HepG2 (cell line): ENCODE data around the gene OR2C1. TPM values are rescaled to one million over a fixed set of nuclear protein-coding genes. Genes with fewer than 3 reads are reported as not detected.

ENCODE experiments used
- BCL6 ChIP-seq: IDR thresholded peaks from 2 replicates; pipeline ENCODE4 v1.6.1; 2016; ENCODE audit warnings: missing genetic modification reagents, missing compliant biosample characterization
- FOXA3 ChIP-seq: IDR thresholded peaks from 2 replicates; pipeline ENCODE4 v1.6.1; 2016; ENCODE audit warnings: missing genetic modification reagents, missing compliant biosample characterization
- FOXO1 ChIP-seq: sonication (generic); formaldehyde crosslinking; IDR thresholded peaks from 2 replicates; pipeline ENCODE4 v1.4.0; 2020; ENCODE audit warnings: missing genetic modification reagents
- PHF21A ChIP-seq: sonication (generic); formaldehyde crosslinking; IDR thresholded peaks from 2 replicates; pipeline ENCODE4 v1.5.0; 2020; ENCODE audit warnings: mild to moderate bottlenecking, missing genetic modification reagents
- SALL2 ChIP-seq: sonication (generic); formaldehyde crosslinking; IDR thresholded peaks from 2 replicates; pipeline ENCODE4 v1.8.1; 2023; ENCODE audit warnings: mild to moderate bottlenecking, missing genetic modification reagents, inconsistent platforms
- WIZ ChIP-seq: sonication (generic); formaldehyde crosslinking; IDR thresholded peaks from 2 replicates; pipeline ENCODE4 v1.5.1; 2020; ENCODE audit warnings: mild to moderate bottlenecking, missing genetic modification reagents
- YY1 ChIP-seq: IDR thresholded peaks from 2 replicates; pipeline ENCODE4 v1.6.1; 2011; ENCODE audit warnings: low read length, low read depth, moderate library complexity, mild to moderate bottlenecking; ENCODE audit not compliant: insufficient read depth, insufficient replicate concordance
- ZNF10 ChIP-seq: sonication (generic); formaldehyde crosslinking; IDR thresholded peaks from 2 replicates; pipeline ENCODE4 v1.4.0; 2020; ENCODE audit warnings: mild to moderate bottlenecking, low read depth, missing genetic modification reagents, borderline replicate concordance
- ZNF33A ChIP-seq: sonication (generic); formaldehyde crosslinking; IDR thresholded peaks from 2 replicates; pipeline ENCODE4 v1.5.1; 2020; ENCODE audit warnings: missing genetic modification reagents, mild to moderate bottlenecking, moderate library complexity, borderline replicate concordance
- ZNF720 ChIP-seq: sonication (generic); formaldehyde crosslinking; IDR thresholded peaks from 2 replicates; pipeline ENCODE4 v1.4.0; 2020; ENCODE audit warnings: missing genetic modification reagents
- ZSCAN12 ChIP-seq: sonication (generic); formaldehyde crosslinking; IDR thresholded peaks from 2 replicates; pipeline ENCODE4 v1.9.0; 2021; ENCODE audit warnings: mild to moderate bottlenecking, missing genetic modification reagents
- ZSCAN20 ChIP-seq: sonication (generic); formaldehyde crosslinking; IDR thresholded peaks from 2 replicates; pipeline ENCODE4 v1.4.0; 2020; ENCODE audit warnings: missing genetic modification reagents, mild to moderate bottlenecking, borderline replicate concordance
- polyA plus RNA-seq, 8 experiments: library from polyadenylated mRNA; depleted of rRNA in 3 of 8; stranded (reverse) in 7 of 8; unstranded in 1 of 8; fragments of >200 nt; fragmentation: Illumina TruSeq in 4 of 8; extraction: Trizol in 4 of 8; gene quantifications; 2 replicates each; pipeline versions ENCODE4 v1.2.1 to v1.2.3, GENCODE V29; 2011 to 2016; ENCODE audit warnings: low read depth in 4 of 8, missing spikeins in 1 of 8, mixed read lengths in 1 of 8; ENCODE audit not compliant: insufficient read depth in 1 of 8
- total RNA-seq, 5 experiments: library from RNA; depleted of rRNA; stranded (reverse); fragments of >200 nt; fragmentation: Illumina TruSeq; extraction: Trizol; gene quantifications; 2 replicates each; pipeline ENCODE4 v1.2.3, GENCODE V29; 2016; ENCODE audit warnings: low read depth in 1 of 5
- TF ChIP-seq, protein P1 (sequence below): IDR thresholded peaks from 2 replicates; pipeline ENCODE4 v1.6.1; 2016; ENCODE audit warnings: missing biosample characterization, missing genetic modification reagents, low read depth
- TF ChIP-seq, protein P2 (sequence below): sonication (generic); formaldehyde crosslinking; IDR thresholded peaks from 2 replicates; pipeline ENCODE4 v1.8.0; 2022; ENCODE audit warnings: missing genetic modification reagents, mild to moderate bottlenecking, moderate library complexity, borderline replicate concordance
- TF ChIP-seq, protein P3 (sequence below): sonication (generic); formaldehyde crosslinking; IDR thresholded peaks from 2 replicates; pipeline ENCODE4 v1.5.1; 2020; ENCODE audit warnings: missing genetic modification reagents, mild to moderate bottlenecking, borderline replicate concordance
- TF ChIP-seq, protein P4 (sequence below): sonication (generic); formaldehyde crosslinking; IDR thresholded peaks from 2 replicates; pipeline ENCODE4 v1.4.0; 2020; ENCODE audit warnings: missing genetic modification reagents
- TF ChIP-seq, protein P5 (sequence below): sonication (generic); formaldehyde crosslinking; IDR thresholded peaks from 2 replicates; pipeline ENCODE4 v1.9.0; 2021; ENCODE audit warnings: missing genetic modification reagents, borderline replicate concordance

Gene OR2C1
- total and polyA plus RNA-seq, 2 of the 13 experiments (the other 11 are each of a cell fraction or from before 2014, with no cell fraction given): not detected

DNA sequence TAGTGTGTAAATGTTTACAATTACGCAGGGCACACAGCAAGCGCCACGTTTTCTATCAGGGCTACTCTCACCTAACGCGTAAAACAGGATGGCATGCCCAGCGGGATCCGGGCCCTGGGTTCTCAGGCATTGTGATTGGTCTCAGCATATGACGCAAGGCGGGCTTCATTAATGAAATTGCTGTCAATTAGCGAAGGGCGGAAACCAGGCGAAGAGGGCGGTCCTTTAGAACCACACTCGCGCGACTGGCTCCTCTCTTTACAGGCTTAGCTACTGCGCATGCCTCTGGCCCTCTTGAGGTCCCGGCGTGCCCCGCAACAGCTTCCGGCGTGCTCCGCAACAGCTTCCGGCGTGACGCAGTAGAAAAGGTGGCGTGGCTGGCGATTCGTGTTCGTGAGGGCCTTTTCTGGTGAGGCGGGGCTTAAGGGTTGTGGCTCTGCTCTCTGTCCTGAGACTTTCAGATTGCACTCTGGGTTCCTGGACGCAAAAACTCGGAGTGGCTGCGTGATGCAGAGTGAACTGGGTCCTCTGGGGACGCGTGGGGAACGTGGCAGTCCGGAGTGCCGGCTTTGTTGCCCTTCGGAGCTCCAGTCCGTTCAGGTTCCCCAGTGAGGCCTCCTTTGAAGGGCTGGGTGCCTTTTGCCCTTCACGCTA, 9.2 kb downstream of the OR2C1 start (continued):
- TF ChIP-seq, protein P1, sequence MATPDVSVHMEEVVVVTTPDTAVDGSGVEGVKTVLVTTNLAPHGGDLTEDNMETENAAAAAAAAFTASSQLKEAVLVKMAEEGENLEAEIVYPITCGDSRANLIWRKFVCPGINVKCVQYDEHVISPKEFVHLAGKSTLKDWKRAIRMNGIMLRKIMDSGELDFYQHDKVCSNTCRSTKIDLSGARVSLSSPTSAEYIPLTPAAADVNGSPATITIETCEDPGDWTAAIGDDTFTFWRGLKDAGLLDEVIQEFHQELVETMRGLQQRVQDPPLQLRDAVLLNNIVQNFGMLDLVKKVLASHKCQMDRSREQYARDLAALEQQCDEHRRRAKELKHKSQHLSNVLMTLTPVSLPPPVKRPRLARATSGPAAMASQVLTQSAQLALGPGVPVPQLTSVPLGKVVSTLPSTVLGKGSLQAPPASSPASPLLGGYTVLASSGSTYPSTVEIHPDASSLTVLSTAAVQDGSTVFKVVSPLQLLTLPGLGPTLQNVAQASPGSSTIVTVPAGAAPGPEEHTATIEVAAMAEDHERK (CRISPR knock-in tag): peak; percentile 83; the same call in 1 of the 2 replicates
- TF ChIP-seq BCL6: no peak
- TF ChIP-seq, protein P2, sequence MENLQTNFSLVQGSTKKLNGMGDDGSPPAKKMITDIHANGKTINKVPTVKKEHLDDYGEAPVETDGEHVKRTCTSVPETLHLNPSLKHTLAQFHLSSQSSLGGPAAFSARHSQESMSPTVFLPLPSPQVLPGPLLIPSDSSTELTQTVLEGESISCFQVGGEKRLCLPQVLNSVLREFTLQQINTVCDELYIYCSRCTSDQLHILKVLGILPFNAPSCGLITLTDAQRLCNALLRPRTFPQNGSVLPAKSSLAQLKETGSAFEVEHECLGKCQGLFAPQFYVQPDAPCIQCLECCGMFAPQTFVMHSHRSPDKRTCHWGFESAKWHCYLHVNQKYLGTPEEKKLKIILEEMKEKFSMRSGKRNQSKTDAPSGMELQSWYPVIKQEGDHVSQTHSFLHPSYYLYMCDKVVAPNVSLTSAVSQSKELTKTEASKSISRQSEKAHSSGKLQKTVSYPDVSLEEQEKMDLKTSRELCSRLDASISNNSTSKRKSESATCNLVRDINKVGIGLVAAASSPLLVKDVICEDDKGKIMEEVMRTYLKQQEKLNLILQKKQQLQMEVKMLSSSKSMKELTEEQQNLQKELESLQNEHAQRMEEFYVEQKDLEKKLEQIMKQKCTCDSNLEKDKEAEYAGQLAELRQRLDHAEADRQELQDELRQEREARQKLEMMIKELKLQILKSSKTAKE: no peak
- no peak for TF ChIP-seq WIZ (CRISPR knock-in tag)
- TF ChIP-seq, protein P3, sequence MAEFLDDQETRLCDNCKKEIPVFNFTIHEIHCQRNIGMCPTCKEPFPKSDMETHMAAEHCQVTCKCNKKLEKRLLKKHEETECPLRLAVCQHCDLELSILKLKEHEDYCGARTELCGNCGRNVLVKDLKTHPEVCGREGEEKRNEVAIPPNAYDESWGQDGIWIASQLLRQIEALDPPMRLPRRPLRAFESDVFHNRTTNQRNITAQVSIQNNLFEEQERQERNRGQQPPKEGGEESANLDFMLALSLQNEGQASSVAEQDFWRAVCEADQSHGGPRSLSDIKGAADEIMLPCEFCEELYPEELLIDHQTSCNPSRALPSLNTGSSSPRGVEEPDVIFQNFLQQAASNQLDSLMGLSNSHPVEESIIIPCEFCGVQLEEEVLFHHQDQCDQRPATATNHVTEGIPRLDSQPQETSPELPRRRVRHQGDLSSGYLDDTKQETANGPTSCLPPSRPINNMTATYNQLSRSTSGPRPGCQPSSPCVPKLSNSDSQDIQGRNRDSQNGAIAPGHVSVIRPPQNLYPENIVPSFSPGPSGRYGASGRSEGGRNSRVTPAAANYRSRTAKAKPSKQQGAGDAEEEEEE (CRISPR knock-in tag): no peak
- TF ChIP-seq ZNF33A: no peak
- TF ChIP-seq, protein P4, sequence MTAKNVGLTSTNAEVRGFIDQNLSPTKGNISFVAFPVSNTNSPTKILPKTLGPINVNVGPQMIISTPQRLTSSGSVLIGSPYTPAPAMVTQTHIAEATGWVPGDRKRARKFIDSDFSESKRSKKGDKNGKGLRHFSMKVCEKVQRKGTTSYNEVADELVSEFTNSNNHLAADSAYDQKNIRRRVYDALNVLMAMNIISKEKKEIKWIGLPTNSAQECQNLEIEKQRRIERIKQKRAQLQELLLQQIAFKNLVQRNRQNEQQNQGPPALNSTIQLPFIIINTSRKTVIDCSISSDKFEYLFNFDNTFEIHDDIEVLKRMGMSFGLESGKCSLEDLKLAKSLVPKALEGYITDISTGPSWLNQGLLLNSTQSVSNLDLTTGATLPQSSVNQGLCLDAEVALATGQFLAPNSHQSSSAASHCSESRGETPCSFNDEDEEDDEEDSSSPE (CRISPR knock-in tag): no peak
- no peak for TF ChIP-seq FOXA3
- TF ChIP-seq ZNF10 (CRISPR knock-in tag): no peak
- TF ChIP-seq YY1: peak; percentile 55
- no peak for TF ChIP-seq ZNF720
- no peak for TF ChIP-seq ZSCAN20 (CRISPR knock-in tag)
- no peak for TF ChIP-seq FOXO1 (CRISPR knock-in tag)
- TF ChIP-seq SALL2 (CRISPR knock-in tag): no peak
- TF ChIP-seq ZSCAN12 (CRISPR knock-in tag): no peak
- TF ChIP-seq, protein P5, sequence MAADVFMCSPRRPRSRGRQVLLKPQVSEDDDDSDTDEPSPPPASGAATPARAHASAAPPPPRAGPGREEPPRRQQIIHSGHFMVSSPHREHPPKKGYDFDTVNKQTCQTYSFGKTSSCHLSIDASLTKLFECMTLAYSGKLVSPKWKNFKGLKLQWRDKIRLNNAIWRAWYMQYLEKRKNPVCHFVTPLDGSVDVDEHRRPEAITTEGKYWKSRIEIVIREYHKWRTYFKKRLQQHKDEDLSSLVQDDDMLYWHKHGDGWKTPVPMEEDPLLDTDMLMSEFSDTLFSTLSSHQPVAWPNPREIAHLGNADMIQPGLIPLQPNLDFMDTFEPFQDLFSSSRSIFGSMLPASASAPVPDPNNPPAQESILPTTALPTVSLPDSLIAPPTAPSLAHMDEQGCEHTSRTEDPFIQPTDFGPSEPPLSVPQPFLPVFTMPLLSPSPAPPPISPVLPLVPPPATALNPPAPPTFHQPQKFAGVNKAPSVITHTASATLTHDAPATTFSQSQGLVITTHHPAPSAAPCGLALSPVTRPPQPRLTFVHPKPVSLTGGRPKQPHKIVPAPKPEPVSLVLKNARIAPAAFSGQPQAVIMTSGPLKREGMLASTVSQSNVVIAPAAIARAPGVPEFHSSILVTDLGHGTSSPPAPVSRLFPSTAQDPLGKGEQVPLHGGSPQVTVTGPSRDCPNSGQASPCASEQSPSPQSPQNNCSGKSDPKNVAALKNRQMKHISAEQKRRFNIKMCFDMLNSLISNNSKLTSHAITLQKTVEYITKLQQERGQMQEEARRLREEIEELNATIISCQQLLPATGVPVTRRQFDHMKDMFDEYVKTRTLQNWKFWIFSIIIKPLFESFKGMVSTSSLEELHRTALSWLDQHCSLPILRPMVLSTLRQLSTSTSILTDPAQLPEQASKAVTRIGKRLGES (CRISPR knock-in tag): no peak
- TF ChIP-seq PHF21A (CRISPR knock-in tag): peak; percentile 10; the same call in 1 of the 2 replicates
